D341Med (cell line): ENCODE data around the gene ADIG.

Experiments
- DNase-seq: peaks from one replicate; pipeline ENCODE4 v3.0.0; 2012; ENCODE audit warnings: low spot score

The ADIG gene

GRCh38 chr20:38581013-38581412 is at the start of gene ADIG:
Gene ADIG (plus strand): TSS chr20:38581197. CDS start chr20:38581251, 54 bp downstream.
- peak; percentile 61 for DNase-seq

DNA sequence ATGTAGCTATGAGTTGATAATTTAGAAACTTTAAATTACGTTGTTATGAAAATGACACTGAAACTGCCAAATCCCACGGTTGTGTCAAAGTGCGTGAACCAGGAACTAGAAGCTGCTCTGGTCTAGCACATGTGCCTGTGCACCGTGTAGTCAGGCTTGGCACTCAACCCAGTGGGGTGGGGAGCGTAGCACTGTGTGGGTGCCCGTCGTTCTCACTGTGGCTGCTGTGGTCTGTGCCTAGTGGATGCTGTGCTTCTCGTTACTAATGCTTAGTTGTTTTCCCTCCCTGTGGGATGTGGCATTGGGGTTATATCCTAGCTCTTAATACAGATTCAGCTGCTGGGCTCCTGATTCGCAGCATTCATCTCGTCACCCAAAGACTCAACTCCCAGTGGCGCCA is 46.2 kb upstream of the ADIG start:
- DNase-seq, result no peak

- DNase-seq, result no peak
Measured at GRCh38 chr20:38536310-38536709, 44.7 kb upstream of the ADIG start.

GRCh38 chr20:38537176-38537575 is 43.8 kb upstream of the ADIG start:
- no peak for DNase-seq

GRCh38 chr20:38538789-38539188 is 42.2 kb upstream of the ADIG start:
- DNase-seq, result no peak

- no peak for DNase-seq
Measured at GRCh38 chr20:38543014-38543906, 37.7 kb upstream of the ADIG start.

- DNase-seq, result no peak
Measured at GRCh38 chr20:38545771-38546170, 35.2 kb upstream of the ADIG start.

DNA sequence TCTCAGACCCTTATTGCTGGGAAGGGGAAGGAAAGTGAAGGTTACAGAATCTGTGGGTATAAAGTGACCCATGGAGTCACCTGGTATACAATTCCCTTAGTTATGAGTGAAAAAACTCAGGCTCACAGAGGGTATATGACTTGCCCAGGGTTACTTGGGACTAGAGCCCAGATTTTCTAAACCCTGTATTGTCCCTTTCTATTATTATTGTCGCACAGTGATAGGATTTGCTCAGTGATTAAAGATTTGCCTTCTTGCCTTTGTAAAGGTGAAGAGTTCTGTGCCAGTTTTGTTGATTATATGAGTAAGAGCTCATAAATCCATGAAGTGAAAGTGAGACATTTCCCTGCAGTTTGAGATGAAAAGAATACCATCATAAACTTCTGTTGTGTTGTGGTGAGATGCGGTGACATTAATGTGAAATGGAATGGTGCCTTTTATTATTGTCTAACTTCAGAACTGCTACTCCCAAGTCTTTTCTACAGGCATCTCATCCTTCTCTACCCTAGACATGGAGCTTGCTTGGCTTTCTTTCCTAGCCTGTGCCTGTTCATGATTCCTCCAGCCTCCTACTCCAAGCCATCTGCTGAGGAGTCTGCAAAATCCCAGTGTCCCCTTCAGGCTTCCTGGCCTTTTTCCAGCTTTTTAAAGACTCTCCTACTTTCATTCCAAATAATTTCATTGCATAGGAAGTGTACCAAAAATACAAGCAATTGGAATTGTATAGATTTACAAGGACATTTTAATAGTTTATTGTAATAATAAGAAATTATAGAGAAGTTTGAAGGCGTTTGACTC is 33.5 kb upstream of the ADIG start:
- DNase-seq, result no peak

- no peak for DNase-seq
Measured at GRCh38 chr20:38548356-38549083, 32.5 kb upstream of the ADIG start.

DNA sequence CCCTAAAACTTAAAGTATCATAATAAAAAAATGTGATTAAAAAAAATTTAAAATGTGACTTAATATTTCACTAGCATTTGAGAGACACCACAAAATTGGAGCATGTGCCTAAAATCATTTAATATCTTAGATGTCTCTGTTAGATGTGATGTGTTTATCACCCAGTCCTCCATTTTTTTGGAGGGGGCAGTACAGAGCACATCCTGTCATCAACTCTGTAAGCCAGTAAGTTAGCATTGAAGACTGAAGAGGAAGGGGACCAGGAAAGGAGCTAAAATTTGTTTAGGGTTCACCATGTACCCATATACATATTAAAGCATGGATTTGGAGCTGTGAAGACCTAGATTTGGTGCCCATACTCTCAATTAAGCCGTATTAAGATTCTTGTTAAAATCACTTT is 30.7 kb upstream of the ADIG start:
- no peak for DNase-seq

GRCh38 chr20:38551056-38551626 is 29.9 kb upstream of the ADIG start:
- no peak for DNase-seq

- DNase-seq, result no peak
Measured at GRCh38 chr20:38554986-38555385, 26.0 kb upstream of the ADIG start.

DNA sequence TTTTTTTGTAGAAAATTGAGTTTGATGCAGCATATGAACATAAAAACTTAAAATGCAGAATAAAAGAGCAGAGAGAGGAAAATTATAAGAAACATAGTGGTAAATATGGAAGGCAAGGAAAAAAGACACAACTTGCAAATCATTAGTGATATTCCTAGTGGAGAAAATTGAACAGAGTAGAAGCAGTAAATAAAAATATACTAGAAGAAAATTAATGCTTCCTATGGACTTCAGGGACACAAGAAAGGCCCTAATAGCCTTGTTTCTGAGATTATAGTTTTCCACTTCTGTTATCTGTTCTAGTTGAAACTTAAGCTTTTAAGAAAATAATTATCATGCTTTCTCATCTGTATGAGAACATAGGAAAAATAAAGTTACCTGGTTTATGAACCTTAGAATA is 25.6 kb upstream of the ADIG start:
- no peak for DNase-seq

DNA sequence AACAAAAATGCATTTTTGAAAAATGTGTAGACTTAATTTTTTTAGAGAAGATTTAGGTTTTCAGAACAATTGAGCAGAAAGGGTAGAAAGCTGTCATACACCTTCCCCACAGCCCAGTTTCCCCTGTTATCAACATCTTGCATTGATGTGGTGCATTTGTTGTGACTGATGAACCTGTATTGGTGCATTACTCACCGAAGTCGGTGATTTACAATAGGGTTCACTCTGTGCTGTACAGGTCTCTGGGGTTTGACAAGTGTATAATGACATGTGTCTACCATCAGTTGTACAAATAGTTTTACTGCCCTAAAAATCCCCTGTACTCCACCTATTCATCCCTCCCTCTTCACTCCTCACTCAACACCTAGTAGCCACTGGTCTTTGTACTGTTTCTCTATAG is 23.8 kb upstream of the ADIG start:
- DNase-seq, result no peak

DNA sequence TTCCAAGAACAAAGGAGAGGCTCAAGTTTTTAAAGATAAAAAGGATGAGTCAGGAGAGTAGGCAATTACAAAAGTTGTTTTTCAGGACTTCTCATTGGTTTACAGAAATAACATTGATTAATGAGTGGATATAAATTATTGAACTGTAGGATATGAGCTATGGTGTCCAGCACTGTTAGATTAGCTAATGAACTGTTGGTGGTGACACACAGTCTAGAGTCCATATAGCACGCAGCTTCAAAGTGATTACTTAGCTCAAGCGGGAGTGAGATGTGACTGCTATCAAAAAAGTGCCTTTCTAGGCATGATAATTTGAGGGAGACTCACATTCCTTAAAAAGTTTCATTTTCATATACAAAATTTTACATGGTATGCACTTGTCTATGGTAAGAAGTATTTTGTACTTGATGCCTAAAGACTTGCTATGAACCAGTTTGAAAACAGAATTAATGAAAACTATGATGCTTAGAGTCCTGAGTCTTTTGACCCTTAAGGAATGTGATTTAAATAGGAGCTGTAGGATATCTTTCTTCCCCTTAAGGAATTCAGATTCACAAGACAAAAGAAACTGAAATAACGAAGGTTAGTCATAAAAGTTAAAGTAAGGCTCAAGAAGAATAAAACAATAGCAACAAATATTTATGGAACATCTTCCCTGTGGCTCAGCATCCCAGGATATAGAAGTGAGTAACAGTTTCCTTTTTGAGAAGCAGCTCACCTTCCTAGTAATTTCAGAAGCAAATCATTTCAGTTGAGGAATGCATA is 22.2 kb upstream of the ADIG start:
- DNase-seq, result no peak

DNA sequence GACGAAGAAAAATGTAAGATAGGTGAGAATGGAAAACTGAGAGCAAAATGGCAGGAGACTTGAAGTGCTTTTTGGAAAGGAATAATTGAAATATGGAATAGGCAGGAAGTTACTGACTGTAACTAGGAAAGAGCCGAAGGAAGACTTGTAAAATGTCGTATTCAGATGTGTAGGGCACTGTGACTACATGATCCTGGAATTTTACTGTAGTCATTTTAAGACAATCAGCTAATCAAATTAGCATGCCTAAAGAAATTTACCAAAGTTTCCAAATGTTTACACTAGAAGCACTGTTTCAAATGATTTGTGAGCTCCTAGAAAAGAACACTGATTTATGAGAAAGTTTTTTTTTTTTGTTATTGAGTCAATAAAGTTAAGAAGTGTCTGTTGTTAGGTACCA is 21.2 kb upstream of the ADIG start:
- no peak for DNase-seq

GRCh38 chr20:38563802-38564431 is 17.1 kb upstream of the ADIG start:
- DNase-seq, result no peak

DNA sequence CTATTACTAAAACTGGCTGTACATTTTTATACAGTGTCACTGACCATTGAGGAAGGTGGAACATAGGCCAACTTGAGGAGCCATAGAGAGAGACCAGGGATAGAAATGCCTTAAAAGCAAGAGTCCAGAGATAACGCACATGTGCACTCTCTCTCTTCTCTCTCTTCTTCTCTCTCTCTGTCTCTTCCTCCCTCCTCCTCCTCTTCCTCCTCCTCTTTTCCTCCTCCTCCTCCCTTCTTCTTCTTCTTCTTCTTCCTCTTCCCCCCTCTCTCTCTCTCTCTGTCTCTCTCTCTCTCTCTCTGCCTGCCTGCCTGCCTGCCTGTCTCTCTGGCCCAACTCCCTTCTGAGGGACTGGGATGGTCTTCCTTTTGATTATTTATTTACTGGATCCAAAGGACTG is 16.3 kb upstream of the ADIG start:
- no peak for DNase-seq

- DNase-seq, result no peak
Measured at GRCh38 chr20:38566036-38566598, 14.9 kb upstream of the ADIG start.

GRCh38 chr20:38569747-38570525 is 11.1 kb upstream of the ADIG start:
- no peak for DNase-seq
